Testis (tissue), 2 donors: ENCODE measurements around the gene RGS7.

Experiments
- CTCF ChIP-seq, 3 experiments: fragments of 450-650 bp in 2 of 3; fragments of 200-600 bp in 1 of 3; sonication (generic) in 1 of 3; IDR thresholded peaks; one replicate each; pipeline ENCODE4 v1.5.1; 2016 to 2019; ENCODE audit warnings: antibody characterized with exemption in 3 of 3, mild to moderate bottlenecking in 2 of 3, moderate library complexity in 1 of 3
- POLR2A ChIP-seq: fragments of 450-650 bp; IDR thresholded peaks from one replicate; pipeline ENCODE4 v1.6.1; 2017; ENCODE audit warnings: antibody characterized with exemption, mild to moderate bottlenecking, moderate library complexity

- no peak for TF ChIP-seq POLR2A
- no peak for TF ChIP-seq CTCF (IDR thresholded peaks at IDR 0.05)
These were observed 359.0 kb downstream of the RGS7 start for GRCh38 chr1:240998024-240998423.
